Trophoblast cell (in vitro differentiated cells and primary cell): ENCODE results near the gene RNF130.

Experiments used
- DNase-seq, 2 donors: peaks; one replicate each; pipeline ENCODE4 v3.0.0-alpha.2; 2016
- H2AFZ ChIP-seq: 2 replicates; pipeline ENCODE4 v1.6.1; 2013; ENCODE audit warnings: low read length, moderate library complexity, mild to moderate bottlenecking; ENCODE audit not compliant: insufficient read depth, poor library complexity
- H2AK5ac ChIP-seq: 2 replicates; pipeline ENCODE4 v1.6.1; 2013; ENCODE audit warnings: mild to moderate bottlenecking, low read length
- H2BK120ac ChIP-seq: 2 replicates; pipeline ENCODE4 v1.6.1; 2013; ENCODE audit warnings: low read length, mild to moderate bottlenecking, moderate library complexity; ENCODE audit not compliant: insufficient read depth, poor library complexity
- H2BK12ac ChIP-seq: 2 replicates; pipeline ENCODE4 v1.6.1; 2013; ENCODE audit warnings: mild to moderate bottlenecking, low read length, moderate library complexity
- H2BK5ac ChIP-seq: 2 replicates; pipeline ENCODE4 v1.6.1; 2013; ENCODE audit warnings: low read length, low read depth, moderate library complexity, mild to moderate bottlenecking; ENCODE audit not compliant: poor library complexity
- H3K14ac ChIP-seq: 2 replicates; pipeline ENCODE4 v1.6.1; 2013; ENCODE audit warnings: mild to moderate bottlenecking, low read length
- H3K18ac ChIP-seq: 2 replicates; pipeline ENCODE4 v1.6.1; 2013; ENCODE audit warnings: mild to moderate bottlenecking, low read length
- H3K23ac ChIP-seq: 2 replicates; pipeline ENCODE4 v1.6.1; 2013; ENCODE audit warnings: low read length
- H3K27ac ChIP-seq: 2 replicates; pipeline ENCODE4 v1.5.1; 2013; ENCODE audit warnings: low read depth, mild to moderate bottlenecking, inconsistent platforms, low read length, moderate library complexity
- H3K27me3 ChIP-seq: 2 replicates; pipeline ENCODE4 v1.6.1; 2013; ENCODE audit warnings: inconsistent platforms, mild to moderate bottlenecking, low read length, moderate library complexity; ENCODE audit not compliant: insufficient read depth
- H3K36me3 ChIP-seq, 2 experiments: 1 replicate in 1 of 2; 2 replicates in 1 of 2; pipeline ENCODE4 v1.6.1; 2013; ENCODE audit warnings: low read length in 2 of 2, mild to moderate bottlenecking in 2 of 2, moderate library complexity in 1 of 2; ENCODE audit not compliant: insufficient read depth in 2 of 2, control insufficient read depth in 1 of 2
- H3K4ac ChIP-seq: 2 replicates; pipeline ENCODE4 v1.6.1; 2013; ENCODE audit warnings: low read depth, mild to moderate bottlenecking, low read length, moderate library complexity
- H3K4me1 ChIP-seq, 2 experiments: 1 replicate in 1 of 2; 2 replicates in 1 of 2; pipeline ENCODE4 v1.6.1; 2013; ENCODE audit warnings: low read length in 2 of 2, mild to moderate bottlenecking in 2 of 2, moderate library complexity in 1 of 2; ENCODE audit not compliant: insufficient read depth in 2 of 2, control insufficient read depth in 1 of 2
- H3K4me2 ChIP-seq: 2 replicates; pipeline ENCODE4 v1.6.1; 2013; ENCODE audit warnings: inconsistent platforms, mild to moderate bottlenecking, low read length, moderate library complexity
- H3K4me3 ChIP-seq: 2 replicates; pipeline ENCODE4 v1.5.1; 2013; ENCODE audit warnings: mild to moderate bottlenecking, low read depth, low read length, inconsistent platforms
- H3K79me1 ChIP-seq: one replicate; pipeline ENCODE4 v1.6.1; 2013; ENCODE audit warnings: low read length
- H3K79me2 ChIP-seq: 2 replicates; pipeline ENCODE4 v1.6.1; 2013; ENCODE audit warnings: low read length, mild to moderate bottlenecking; ENCODE audit not compliant: control insufficient read depth, insufficient read depth, poor library complexity
- H3K9ac ChIP-seq: 2 replicates; pipeline ENCODE4 v1.6.1; 2013; ENCODE audit warnings: mild to moderate bottlenecking, low read length
- H3K9me3 ChIP-seq: 2 replicates; pipeline ENCODE4 v1.6.1; 2013; ENCODE audit warnings: low read depth, mild to moderate bottlenecking, control low read depth, inconsistent platforms, low read length; ENCODE audit not compliant: insufficient read depth
- H4K12ac ChIP-seq: 2 replicates; pipeline ENCODE4 v1.6.1; 2013; ENCODE audit warnings: low read depth, mild to moderate bottlenecking, low read length, moderate library complexity
- H4K8ac ChIP-seq: 2 replicates; pipeline ENCODE4 v1.6.1; 2013; ENCODE audit warnings: low read depth, mild to moderate bottlenecking, low read length, moderate library complexity
- H4K91ac ChIP-seq: one replicate; pipeline ENCODE4 v1.6.1; 2013; ENCODE audit warnings: low read depth, mild to moderate bottlenecking, low read length, moderate library complexity
- WGBS: extraction: QIAGEN DNeasy Blood & Tissue Kit; methylation state at CpG from one replicate; pipeline ENCODE4 v1.1.7; 2013; ENCODE audit warnings: missing lambda C conversion rate; ENCODE audit not compliant: insufficient read length, insufficient coverage; ENCODE audit errors: extremely low coverage; 5-methylcytosine and 5-hydroxymethylcytosine counted together

RNF130 gene

GRCh38 chr5:180119031-180119902 lies 47.7 kb upstream of the RNF130 start:
- no CpG with 5 or more reads among the region's 23 CpGs for WGBS
- H3K9me3 ChIP-seq = peaks cover 2% of the 10 kb centered on the region
- H4K12ac ChIP-seq = no peak overlapping the region
- no peak overlapping the region for H4K91ac ChIP-seq
- H3K4ac ChIP-seq = no peak overlapping the region
- no peak overlapping the region for H4K8ac ChIP-seq
- H3K9ac ChIP-seq = no peak overlapping the region
- H3K4me1 ChIP-seq = no peaks in the 10 kb centered on the region
- no peaks in the 10 kb centered on the region for H3K79me1 ChIP-seq
- H2AFZ ChIP-seq = no peak overlapping the region
- no peak for DNase-seq
- no peak overlapping the region for H3K27ac ChIP-seq
- H2BK5ac ChIP-seq = no peak overlapping the region
- H3K14ac ChIP-seq = no peak overlapping the region
- no peaks in the 10 kb centered on the region for H3K79me2 ChIP-seq
- no peak overlapping the region for H3K23ac ChIP-seq
- no peak overlapping the region for H2AK5ac ChIP-seq
- H3K27me3 ChIP-seq = no peaks in the 10 kb centered on the region
- no peak overlapping the region for H2BK120ac ChIP-seq
- no peak overlapping the region for H2BK12ac ChIP-seq
- no peak overlapping the region for H3K4me3 ChIP-seq
- H3K18ac ChIP-seq = no peak overlapping the region
- no peaks in the 10 kb centered on the region for H3K36me3 ChIP-seq
- H3K4me2 ChIP-seq = no peak overlapping the region

- Histone ChIP-seq H3K9ac (no peak overlapping the region), H3K4me3 (no peak overlapping the region), H3K14ac (no peak overlapping the region), H3K79me2 (no peaks in the 10 kb centered on the region), H2BK12ac (no peak overlapping the region), H3K18ac (no peak overlapping the region), H3K79me1 (no peaks in the 10 kb centered on the region), H4K12ac (no peak overlapping the region), H2AFZ (no peak overlapping the region), H2BK5ac (no peak overlapping the region), H3K4me2 (no peak overlapping the region), H3K4me1 (no peaks in the 10 kb centered on the region), H2AK5ac (no peak overlapping the region), H3K36me3 (no peaks in the 10 kb centered on the region), H3K9me3 (peaks cover 2% of the 10 kb centered on the region), H3K27me3 (no peaks in the 10 kb centered on the region), H3K27ac (no peak overlapping the region), H2BK120ac (no peak overlapping the region), H4K91ac (no peak overlapping the region), H4K8ac (no peak overlapping the region), H3K23ac (no peak overlapping the region), H3K4ac (no peak overlapping the region)
- no CpG with 5 or more reads among the region's 14 CpGs for WGBS
- no peak for DNase-seq
Observed at GRCh38 chr5:180118391-180118791, 46.8 kb upstream of the RNF130 start.

- no peaks in the 10 kb centered on the region for H3K27me3 ChIP-seq
- H3K23ac ChIP-seq = no peak overlapping the region
- no peaks in the 10 kb centered on the region for H3K79me2 ChIP-seq
- H2BK120ac ChIP-seq = no peak overlapping the region
- H2BK5ac ChIP-seq = no peak overlapping the region
- no peak overlapping the region for H3K27ac ChIP-seq
- no peak overlapping the region for H2AK5ac ChIP-seq
- H4K91ac ChIP-seq = no peak overlapping the region
- no peak overlapping the region for H3K4me2 ChIP-seq
- no peak overlapping the region for H3K4ac ChIP-seq
- H3K4me1 ChIP-seq = no peaks in the 10 kb centered on the region
- H3K36me3 ChIP-seq = no peaks in the 10 kb centered on the region
- peaks cover 2% of the 10 kb centered on the region for H3K9me3 ChIP-seq
- H3K18ac ChIP-seq = no peak overlapping the region
- no peaks in the 10 kb centered on the region for H3K79me1 ChIP-seq
- H3K4me3 ChIP-seq = no peak overlapping the region
- peak in 1 of 2 donors; percentile 27 for DNase-seq
- no CpG with 5 or more reads among the region's 14 CpGs for WGBS
- H3K14ac ChIP-seq = no peak overlapping the region
- H4K12ac ChIP-seq = no peak overlapping the region
- H2AFZ ChIP-seq = no peak overlapping the region
- no peak overlapping the region for H4K8ac ChIP-seq
- H2BK12ac ChIP-seq = no peak overlapping the region
- H3K9ac ChIP-seq = no peak overlapping the region
Observed at GRCh38 chr5:180117000-180117725, 45.6 kb upstream of the RNF130 start.

- H3K27me3 ChIP-seq = no peaks in the 10 kb centered on the region
- no peak overlapping the region for H2BK120ac ChIP-seq
- WGBS = no CpG with 5 or more reads among the region's 31 CpGs
Observed at GRCh38 chr5:180116077-180116999, 44.8 kb upstream of the RNF130 start.

More at GRCh38 chr5:180116077-180116999, 44.8 kb upstream of the RNF130 start:
- H4K91ac ChIP-seq = no peak overlapping the region
- no peak overlapping the region for H3K23ac ChIP-seq
- H3K4me1 ChIP-seq = no peaks in the 10 kb centered on the region
- no peaks in the 10 kb centered on the region for H3K36me3 ChIP-seq
- H3K4me3 ChIP-seq = no peak overlapping the region
- H3K79me2 ChIP-seq = no peaks in the 10 kb centered on the region
- H2AFZ ChIP-seq = no peak overlapping the region
- no peak overlapping the region for H4K12ac ChIP-seq
- H3K9me3 ChIP-seq = peaks cover 2% of the 10 kb centered on the region
- DNase-seq = no peak
- H3K18ac ChIP-seq = no peak overlapping the region
- H3K79me1 ChIP-seq = no peaks in the 10 kb centered on the region
- H2AK5ac ChIP-seq = no peak overlapping the region
- H3K4me2 ChIP-seq = no peak overlapping the region
- no peak overlapping the region for H4K8ac ChIP-seq
- no peak overlapping the region for H2BK5ac ChIP-seq
- H2BK12ac ChIP-seq = no peak overlapping the region
- no peak overlapping the region for H3K14ac ChIP-seq
- H3K27ac ChIP-seq = no peak overlapping the region
- H3K4ac ChIP-seq = no peak overlapping the region
- no peak overlapping the region for H3K9ac ChIP-seq
